Activated CD8-positive, alpha-beta memory T cell treated with anti-CD3 and anti-CD28 coated beads, Interleukin-2, amount 50 U/mL, for 24 hours (primary cell): ENCODE measurements around the gene KLRG1.

Source experiments
- DNase-seq: peaks from one replicate; pipeline ENCODE4 v3.0.0-alpha.2; 2020; ENCODE audit errors: extremely low read depth

KLRG1 gene

DNA sequence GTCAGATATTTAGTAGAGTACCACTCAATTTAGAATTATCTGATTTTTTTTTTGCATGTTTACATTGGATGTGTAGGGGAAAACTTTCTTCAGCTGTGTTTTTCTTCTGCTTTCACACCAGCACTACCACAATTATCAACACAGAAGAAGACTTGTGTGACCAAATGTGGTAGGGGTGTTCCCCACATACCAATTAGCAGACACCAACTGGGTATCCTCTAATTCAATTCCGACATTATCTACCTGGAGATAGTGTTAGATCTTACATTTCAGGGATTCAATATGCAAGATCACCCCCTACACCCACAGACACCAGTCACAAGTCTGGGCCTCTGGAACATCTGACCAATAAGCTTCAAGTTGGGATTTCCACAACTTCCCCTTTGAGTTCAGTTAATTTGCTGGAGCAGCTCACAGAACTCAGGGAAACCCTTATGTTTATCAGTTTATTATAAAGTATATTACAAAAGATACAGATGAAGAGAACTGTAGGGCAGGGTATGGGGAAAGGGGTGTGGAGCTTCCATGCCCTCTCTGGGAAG is 4.1 kb upstream of the KLRG1 start:
- no peak for DNase-seq

DNA sequence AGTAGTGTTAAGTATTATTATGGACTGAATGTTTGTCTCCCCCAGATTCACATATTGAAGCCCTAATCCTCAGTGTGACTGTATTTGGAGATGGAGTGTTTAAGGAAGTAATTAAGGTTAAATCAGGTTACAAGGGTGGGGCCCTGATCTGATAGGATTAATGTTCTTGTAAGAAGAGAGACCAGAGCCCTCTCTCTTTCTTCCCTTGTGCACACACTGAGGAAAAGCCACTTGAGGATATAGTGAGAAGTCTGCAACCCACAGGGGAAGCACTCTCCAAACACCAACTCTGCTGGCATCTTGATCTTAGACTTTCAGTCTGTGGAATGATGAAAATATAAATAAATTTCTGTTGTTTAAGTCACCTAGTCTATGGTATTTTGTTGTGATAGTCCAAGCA is 2.2 kb upstream of the KLRG1 start:
- DNase-seq: no peak

DNA sequence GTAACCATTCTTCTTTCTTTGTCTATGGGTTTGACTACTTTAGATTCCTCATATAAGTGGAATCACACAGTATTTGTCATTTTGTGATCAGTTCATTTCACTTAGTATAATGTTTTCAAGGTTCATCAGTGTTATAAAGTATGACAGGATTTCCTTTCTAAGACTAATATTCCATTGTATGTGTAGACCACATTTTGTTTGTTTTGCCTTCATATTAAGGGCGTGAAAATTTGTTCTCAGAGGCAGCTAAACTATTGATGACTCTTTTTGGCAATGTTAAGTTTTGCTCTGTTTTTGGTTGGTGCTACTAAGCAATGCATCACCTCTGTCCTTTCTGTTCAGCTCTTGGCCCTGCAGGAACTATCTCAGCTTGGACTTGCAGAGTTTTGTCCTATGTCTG is 1.7 kb upstream of the KLRG1 start:
- no peak for DNase-seq

DNA sequence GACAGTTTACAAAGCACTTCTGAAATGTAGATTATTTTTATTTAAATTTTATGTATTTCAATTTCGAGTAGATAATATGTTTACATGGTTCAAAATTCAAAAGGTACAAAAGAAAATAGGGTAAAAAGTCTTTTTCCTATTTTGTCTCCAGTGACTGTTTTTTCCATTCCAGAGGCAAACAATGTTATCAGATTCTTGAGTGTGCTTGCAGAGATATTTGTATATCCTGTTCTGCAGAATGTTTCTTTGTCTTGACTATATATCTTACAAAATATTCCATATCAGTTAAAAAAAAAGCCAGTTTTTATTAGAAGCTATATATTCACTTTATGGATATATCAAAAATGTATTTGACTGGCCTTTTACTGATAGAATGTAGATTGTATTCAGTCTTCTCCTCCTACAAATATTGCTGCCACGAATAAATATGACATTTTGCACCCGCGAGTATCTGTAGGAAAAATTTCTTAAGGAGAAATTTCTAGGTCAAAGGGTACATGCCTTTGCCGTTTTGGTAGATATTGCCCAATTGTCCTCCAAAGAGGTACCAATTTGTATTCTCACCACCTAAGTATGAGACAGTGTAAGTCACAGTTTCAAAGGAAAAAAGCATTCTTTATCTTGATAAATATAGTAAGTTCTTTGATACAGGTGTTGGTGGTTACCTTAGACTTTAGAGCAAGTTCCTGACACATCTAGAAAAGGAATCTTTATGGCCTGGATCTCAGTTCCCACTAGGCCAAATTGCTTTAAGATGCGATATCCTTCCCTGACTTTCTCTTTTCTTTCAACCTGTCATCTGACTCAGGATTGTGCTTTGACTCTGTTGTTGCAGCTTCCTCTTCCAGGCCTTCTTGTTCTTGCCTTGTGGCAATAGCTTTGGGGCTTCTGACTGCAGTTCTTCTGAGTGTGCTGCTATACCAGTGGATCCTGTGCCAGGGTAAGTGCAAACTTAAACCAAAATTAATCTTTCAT is 2.3 kb downstream of the KLRG1 start:
- DNase-seq: no peak

DNA sequence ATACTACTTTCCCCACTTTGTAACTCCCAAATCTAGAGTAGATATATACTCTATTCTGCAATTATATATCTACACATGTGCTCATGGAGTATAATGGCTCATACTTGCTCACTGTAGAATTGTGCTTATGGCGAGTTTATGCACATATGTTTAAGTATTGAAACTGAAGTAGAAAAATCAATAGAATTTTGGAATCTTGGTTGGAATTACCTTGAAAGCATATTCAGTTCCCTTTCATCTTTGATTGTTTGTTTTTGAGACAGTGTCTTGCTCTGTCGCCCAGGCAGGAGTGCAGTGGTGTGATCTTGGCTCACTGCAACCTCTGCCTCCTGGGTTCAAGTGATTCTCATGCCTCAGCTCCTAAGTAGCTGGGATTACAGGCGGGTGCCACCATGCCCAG is 4.5 kb downstream of the KLRG1 start:
- DNase-seq: no peak

DNA sequence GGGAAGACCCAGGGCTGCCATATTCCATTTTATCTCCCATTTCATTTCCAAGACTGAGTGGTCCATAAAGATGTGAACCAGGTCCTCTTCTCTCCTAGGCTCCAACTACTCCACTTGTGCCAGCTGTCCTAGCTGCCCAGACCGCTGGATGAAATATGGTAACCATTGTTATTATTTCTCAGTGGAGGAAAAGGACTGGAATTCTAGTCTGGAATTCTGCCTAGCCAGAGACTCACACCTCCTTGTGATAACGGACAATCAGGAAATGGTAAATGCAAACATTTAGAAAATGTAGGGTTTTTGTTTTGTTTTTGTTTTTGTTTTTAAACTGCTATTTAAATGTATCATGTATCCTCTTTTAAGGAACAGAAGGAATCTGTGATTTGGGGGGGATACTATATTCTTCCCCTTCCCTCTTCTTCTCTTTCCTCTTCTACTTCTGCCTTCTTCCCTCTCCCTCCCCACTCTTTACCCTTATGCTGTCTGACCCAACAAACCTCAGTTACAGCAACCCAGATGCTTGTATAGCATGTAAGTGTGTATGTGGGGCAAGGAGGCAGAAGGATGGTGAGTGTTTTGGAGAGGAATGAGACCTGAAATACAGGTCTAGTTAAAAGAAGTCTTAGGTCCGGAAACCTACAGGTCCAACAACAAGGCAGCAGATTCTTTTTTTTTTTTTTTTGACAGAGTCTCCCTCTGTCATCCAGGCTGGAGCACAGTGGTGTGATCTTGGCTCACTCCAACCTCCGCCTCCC is 5.9 kb downstream of the KLRG1 start:
- DNase-seq: no peak

DNA sequence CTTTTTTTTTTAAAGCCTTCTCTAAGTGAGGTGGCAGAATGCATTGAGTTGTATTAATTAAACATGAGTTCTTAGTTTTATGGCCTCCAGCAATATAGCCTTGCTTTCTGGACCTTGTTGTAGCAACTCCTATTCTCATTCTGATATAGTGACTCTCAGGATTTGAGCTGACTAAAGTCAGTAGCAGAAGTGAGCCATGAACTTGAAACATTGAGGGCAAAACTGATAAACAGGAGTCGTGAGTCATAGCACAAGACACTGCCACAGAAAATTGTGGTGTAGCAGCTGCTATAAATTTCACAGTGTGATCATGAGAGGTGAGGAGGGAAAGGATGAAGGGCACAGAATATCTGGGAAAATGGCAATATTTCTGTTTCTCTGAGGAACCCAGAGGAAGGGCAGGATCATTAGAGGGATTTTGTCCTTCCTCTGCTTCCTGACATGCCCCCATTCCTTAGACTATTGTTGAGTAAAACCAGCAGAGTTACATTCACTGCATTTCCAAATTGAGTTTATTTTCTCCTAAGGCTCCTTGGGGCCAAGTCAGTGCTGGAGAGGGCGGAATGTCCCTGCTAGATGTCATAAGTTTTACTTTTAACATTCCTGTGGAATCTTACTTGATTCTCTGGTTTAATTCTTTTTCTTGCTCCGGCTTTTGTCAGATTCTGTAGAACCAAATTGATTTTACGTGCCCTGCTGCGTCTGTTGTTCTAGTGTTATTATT is 7.5 kb downstream of the KLRG1 start:
- peak; percentile 10 for DNase-seq

DNA sequence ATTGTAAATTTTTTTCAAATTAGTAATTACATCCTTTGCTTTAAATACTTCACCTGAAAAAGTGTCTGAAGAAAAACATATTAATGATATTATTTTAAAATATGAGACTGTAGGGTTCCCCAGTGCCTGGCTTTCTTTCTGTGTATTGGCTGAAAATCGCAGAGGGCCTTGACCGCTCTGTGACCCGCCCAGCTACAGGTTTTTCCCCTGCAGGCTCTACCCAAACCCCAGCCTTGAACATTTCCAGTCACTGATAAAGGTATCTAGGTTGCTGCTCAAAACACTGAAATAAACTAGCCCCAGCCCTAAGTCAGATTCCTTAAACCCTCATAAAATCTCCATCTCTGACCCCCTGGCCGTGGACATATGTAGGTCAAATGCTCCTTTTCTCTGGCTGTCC is 11.9 kb downstream of the KLRG1 start:
- no peak for DNase-seq

DNA sequence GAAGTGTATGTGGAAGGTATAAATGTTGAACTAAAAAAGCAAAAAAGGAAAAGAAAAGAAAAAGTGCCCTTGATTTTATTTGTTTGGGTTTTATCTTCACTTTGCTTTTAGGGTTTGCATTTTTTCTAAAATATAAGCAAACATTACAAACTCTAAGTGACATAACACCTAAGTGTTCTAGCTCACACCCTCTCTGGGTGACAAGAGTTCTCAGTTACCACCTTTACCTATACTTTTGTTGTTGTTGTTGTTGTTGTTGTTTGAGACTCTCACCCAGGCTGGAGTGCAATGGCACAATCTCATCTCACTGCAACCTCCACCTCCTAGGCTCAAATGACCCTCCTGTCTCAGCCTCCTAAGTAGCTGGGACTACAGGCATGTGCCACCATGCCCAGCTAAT is 13.0 kb downstream of the KLRG1 start:
- DNase-seq: no peak

DNA sequence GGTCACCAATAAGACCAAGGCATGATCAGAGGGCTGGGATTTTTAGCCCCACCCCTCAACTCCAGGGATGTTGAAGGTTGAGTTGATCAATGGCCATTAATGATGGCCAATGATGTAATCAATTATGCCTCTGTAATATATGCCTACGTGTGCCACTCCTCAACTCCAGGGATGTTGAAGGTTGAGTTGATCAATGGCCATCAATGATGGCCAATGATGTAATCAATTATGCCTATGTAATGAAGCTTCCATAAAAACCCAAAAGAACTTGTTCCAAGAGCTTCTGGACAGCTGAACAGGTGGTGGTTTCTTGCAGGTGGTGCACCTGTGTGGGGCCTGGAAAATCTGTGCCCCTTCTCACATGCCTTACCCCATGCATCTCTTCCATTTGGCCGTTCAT is 33.2 kb downstream of the KLRG1 start:
- no peak for DNase-seq

DNA sequence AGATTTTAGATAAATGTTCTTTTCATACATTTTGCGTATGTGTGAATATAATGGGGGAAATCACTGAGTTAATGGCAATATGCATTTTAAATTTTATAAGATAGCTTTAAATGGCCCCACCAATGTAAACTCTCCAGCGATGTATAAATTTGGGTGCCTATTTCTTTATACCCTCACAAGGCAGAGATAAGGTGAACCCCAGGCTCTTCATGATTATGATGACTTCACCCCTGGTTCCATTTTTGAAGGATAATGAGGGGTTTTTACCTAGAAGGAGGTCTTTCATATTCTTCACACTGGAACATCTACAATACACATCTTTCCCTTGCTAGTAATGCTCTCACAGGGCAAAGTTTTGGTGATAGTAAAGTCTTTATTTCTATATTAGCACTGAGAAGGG is 35.2 kb downstream of the KLRG1 start:
- no peak for DNase-seq

DNA sequence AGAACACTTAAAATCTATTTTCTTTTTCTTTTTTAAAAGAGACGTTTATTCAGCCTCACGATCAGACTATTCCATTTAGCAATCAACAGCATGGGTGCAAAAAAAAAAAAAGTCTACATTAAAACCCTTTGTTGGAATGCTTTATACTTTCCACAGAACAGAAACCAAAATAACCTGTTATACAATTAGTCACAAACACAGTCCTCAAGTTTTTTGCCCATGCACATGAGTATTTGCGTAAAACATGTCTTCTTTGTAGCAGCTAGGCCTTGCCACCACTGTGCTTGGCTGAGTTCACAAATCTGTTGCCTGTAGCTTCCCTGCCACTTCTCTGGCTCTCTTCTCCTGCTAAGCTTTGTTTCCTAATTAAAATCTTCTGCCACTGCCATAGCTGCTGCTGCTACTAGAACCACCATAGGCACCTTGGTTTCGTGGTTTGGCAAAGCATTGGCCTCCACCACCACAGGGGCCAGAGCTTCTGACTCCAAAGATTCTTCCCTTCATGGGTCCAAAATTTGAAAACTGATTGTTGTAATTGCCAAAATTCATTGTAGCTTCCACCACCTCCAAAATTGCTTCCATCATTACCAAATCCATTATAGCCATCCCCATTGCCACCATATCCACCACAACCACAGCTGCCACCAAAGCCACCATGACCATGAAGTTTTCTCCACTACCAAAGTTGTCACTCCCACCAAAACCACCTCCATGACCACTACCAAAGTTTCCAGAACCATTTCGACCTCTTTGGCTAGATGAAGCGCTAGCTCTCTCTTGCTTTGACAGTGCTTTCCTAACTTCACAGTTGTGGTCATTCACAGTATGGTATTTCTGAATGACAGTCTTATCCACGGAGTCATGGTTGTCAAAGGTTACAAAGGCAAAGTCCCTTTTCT is 38.1 kb downstream of the KLRG1 start:
- DNase-seq: no peak

DNA sequence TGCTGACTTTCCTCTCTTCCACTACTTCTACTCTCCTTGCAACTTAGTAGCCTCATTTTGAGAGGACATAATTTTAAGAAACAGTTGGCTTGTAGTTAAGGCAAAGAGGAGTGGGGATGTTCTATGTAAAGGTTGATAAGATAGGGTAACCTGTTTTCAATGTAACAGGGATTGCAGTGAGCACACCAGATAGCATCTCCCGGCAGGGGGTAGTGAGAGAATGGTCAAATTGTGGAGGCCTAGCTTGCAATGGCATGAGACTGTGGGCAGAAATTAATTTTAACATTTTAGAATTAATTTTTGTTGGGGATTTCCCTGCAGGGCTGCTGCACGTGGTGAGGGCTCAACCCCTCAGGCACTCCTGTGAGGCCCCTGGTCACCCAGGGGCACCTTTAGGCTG is 41.4 kb downstream of the KLRG1 start:
- DNase-seq: no peak

DNA sequence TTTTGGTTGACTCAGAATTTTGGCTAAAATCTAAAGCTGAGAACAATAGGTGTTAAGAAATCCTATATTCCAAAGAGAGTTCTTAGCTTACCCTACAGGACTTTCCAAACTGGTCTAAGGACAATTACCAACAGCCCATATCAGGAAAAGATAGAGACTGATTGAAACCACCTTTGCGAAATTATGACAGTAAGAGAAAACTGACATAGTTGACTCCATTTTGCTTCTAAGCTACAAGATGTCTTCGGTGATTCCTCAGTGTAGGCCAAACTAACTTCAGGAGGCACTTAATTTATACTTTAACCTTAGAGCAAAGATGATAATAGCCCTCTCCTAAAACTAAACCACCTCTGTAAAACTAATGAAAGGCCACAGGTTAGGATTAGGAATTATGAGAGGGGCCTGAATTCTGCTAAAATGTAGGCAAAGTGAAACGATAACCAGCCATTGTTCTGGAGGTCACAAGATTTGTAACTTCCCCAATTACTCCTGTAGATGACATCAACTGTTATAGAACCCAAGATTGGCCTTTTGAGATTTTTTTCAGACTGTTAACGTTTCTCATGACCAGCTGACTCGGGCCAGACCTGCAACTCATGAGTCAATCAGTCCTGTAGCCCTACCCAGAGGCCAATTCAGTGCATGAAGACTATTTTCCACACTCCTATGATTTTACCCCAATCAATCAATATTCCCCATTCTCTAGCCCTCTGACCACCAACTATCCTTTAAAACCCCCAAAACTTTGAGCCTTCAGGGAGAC is 43.0 kb downstream of the KLRG1 start:
- DNase-seq: no peak

DNA sequence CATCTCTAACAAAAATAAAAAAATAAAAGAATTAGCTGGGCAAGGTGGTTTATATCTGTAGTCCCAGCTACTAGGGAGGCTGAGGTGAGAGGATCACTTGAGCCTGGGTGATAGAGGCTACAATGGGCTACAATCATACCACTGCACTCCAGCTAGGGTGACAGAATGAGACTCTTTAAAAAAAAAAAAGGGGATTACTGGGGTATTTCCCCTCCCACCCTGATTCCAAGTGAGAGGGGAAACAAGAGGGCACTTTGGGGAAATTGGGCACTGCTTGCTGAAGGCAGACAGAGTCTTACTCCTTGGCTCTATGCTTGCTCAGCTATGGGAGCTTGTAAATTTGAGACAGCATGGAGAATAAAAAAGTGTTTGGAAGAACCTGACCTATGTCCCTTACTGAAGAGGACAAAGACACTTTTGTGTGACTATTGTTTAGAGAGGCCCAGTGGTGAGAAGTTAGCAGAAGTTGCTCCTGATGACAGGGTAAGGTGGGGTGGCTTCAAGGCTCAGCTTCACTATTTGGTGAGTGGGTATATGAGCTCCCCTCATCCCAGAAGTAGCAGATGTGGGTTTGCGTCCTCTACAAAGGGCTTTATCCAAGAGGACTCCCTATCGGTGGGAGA is 44.0 kb downstream of the KLRG1 start:
- DNase-seq: no peak

DNA sequence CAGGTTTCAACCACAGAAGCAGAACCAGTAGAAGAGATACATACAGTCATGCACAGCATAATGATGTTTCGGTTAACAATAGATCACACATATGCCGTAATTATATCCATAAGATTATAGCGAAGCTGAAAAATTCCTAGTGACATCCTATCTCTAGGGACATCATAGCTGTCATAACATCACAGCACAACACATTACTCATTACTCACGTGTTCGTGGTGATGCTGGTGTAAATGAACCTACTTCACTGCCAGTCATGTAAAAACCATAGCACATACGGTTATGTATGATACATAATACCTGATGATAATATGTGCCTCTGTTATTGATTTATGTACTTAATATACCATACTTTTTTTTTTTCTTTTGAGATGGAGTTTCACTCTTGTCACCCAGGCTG is 44.7 kb downstream of the KLRG1 start:
- no peak for DNase-seq

DNA sequence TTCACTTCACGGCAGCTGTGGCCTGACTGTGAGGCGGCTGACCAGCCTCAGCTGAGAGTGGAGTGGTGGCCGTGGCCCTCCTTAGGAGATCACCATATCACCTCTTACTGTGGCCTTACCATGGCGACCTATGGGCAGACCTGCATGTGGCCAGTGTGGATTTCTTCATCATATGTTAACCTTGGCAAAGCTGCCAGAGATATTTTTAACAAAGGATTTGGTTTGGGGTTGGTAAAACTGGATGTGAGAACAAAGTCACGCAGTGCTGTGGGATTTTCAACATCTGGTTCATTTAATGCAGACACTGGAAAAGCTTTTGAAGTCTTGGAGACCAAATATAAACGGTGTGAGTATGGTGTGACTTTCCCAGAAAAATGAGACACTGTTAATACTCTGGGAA is 46.9 kb downstream of the KLRG1 start:
- no peak for DNase-seq

DNA sequence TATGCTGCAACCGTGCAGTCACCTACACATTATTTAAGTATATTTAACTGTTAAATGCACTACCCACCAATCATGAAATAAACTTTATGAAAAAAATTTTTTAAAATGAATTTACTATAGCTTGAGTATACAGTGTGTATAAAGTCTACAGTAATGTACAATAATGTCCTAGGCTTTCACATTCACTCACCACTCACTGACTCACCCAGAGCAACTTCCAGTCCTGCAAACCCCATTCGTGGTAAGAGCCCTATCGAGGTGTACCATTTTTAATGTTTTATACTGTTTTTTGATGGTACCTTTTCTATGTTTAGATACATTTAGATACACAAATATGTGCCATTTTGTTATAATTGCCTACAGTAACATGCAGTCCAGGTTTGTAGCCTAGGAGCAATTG is 48.1 kb downstream of the KLRG1 start:
- no peak for DNase-seq

DNA sequence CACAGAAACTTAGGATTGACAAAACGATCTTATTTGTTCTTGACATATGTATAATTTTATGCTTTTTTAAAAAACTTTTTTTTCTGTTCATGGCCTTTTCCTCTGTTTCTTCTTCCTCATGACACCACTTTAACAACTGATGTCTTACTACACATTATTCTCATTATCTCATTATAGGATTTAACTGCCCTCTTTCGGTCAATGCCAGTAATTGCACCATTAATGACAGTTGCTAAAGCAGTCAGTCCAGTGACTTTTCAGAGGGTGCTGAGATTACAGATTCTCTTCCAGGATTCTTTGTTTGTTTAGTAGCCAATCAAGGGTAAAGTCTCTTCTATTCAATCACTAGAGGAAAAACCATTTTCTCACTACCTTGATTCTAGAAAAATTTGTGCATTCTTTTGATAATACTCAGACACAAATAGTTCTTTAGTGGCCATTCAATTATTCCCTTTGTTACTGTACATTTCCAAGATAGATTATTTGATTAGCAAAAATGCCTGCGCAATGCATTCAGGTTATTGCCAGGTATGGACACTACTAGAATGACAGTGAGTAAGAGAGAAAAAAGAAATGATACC is 50.1 kb downstream of the KLRG1 start:
- no peak for DNase-seq
